ENCODE measurements around the gene CCR5AS.

DNA sequence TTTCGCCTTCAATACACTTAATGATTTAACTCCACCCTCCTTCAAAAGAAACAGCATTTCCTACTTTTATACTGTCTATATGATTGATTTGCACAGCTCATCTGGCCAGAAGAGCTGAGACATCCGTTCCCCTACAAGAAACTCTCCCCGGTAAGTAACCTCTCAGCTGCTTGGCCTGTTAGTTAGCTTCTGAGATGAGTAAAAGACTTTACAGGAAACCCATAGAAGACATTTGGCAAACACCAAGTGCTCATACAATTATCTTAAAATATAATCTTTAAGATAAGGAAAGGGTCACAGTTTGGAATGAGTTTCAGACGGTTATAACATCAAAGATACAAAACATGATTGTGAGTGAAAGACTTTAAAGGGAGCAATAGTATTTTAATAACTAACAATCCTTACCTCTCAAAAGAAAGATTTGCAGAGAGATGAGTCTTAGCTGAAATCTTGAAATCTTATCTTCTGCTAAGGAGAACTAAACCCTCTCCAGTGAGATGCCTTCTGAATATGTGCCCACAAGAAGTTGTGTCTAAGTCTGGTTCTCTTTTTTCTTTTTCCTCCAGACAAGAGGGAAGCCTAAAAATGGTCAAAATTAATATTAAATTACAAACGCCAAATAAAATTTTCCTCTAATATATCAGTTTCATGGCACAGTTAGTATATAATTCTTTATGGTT lies 35.9 kb downstream of the CCR5AS start, which contains the start of gene CCR5:
- TF ChIP-seq, protein P1, sequence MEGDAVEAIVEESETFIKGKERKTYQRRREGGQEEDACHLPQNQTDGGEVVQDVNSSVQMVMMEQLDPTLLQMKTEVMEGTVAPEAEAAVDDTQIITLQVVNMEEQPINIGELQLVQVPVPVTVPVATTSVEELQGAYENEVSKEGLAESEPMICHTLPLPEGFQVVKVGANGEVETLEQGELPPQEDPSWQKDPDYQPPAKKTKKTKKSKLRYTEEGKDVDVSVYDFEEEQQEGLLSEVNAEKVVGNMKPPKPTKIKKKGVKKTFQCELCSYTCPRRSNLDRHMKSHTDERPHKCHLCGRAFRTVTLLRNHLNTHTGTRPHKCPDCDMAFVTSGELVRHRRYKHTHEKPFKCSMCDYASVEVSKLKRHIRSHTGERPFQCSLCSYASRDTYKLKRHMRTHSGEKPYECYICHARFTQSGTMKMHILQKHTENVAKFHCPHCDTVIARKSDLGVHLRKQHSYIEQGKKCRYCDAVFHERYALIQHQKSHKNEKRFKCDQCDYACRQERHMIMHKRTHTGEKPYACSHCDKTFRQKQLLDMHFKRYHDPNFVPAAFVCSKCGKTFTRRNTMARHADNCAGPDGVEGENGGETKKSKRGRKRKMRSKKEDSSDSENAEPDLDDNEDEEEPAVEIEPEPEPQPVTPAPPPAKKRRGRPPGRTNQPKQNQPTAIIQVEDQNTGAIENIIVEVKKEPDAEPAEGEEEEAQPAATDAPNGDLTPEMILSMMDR (IDR thresholded peaks at IDR 0.05) = no peak
- TF ChIP-seq POLR2A (IDR thresholded peaks at IDR 0.05) = no peak

Measured in testis (tissue), 2 donors.